IMR-90 (cell line): ENCODE data around the gene C1QL1. TPM values are rescaled to one million over a fixed set of nuclear protein-coding genes. Genes with fewer than 3 reads are reported as not detected.

ENCODE experiments used
- ATAC-seq: fragments of 200-7000 bp; cut with Tn5 transposase; 2 replicates; pipeline ENCODE4 v1.9.1; 2020; ENCODE audit warnings: low read depth, mild to moderate bottlenecking, moderate library complexity
- BruUV-seq: library from RNA; stranded (reverse); fragments of 400-500 nt; replicated peaks from 2 replicates; lab custom pipeline; 2021; lab: Mats Ljungman, UMichigan
- CTCF ChIA-PET: fragments of 300-600 bp; formaldehyde crosslinking; extraction: SDS; loops from one replicate; lab custom pipeline; 2021; ENCODE audit warnings: antibody characterized with exemption; lab: Yijun Ruan, JAX
- POLR2A ChIA-PET: fragments of 300-600 bp; sonication (Branson Sonifier 250); formaldehyde crosslinking; loops from one replicate; lab custom pipeline; 2022; ENCODE audit warnings: antibody characterized with exemption; ENCODE audit not compliant: unreplicated experiment; lab: Charles Lee
- DNase-seq: peaks from one replicate; pipeline ENCODE4 v3.0.0; 2013
- H2AFZ ChIP-seq: replicated peaks from 2 replicates; pipeline ENCODE3; 2013; ENCODE audit warnings: low read length, mild to moderate bottlenecking; ENCODE audit not compliant: poor library complexity
- H2AK5ac ChIP-seq: 2 replicates; pipeline ENCODE4 v1.6.1; 2013; ENCODE audit warnings: low read depth, low read length, inconsistent platforms
- H2AK9ac ChIP-seq: replicated peaks from 2 replicates; pipeline ENCODE3; 2013; ENCODE audit warnings: mild to moderate bottlenecking, low read depth, low read length, moderate library complexity; ENCODE audit not compliant: poor library complexity
- H2BK120ac ChIP-seq: 2 replicates; pipeline ENCODE4 v1.6.1; 2013; ENCODE audit warnings: low read depth, low read length, inconsistent platforms
- H2BK15ac ChIP-seq: 3 replicates; pipeline ENCODE4 v1.6.1; 2013; ENCODE audit warnings: low read depth, low read length, inconsistent platforms
- H2BK20ac ChIP-seq: 2 replicates; pipeline ENCODE4 v1.6.1; 2013; ENCODE audit warnings: low read depth, mild to moderate bottlenecking, inconsistent platforms, low read length, moderate library complexity
- H2BK5ac ChIP-seq: 2 replicates; pipeline ENCODE4 v1.6.1; 2013; ENCODE audit warnings: mild to moderate bottlenecking, low read depth, low read length, inconsistent platforms; ENCODE audit not compliant: poor library complexity, severe bottlenecking
- H3K14ac ChIP-seq: replicated peaks from 2 replicates; pipeline ENCODE4 v1.6.1; 2013; ENCODE audit warnings: low read depth, low read length, inconsistent platforms
- H3K18ac ChIP-seq: 2 replicates; pipeline ENCODE4 v1.6.1; 2013; ENCODE audit warnings: low read depth, low read length, control low read depth
- H3K23ac ChIP-seq: 2 replicates; pipeline ENCODE4 v1.6.1; 2013; ENCODE audit warnings: low read depth, low read length, inconsistent platforms
- H3K27ac ChIP-seq: 2 replicates; pipeline ENCODE4 v1.5.1; 2013; ENCODE audit warnings: mild to moderate bottlenecking, control low read depth, low read length; ENCODE audit not compliant: insufficient read depth
- H3K27me3 ChIP-seq: 2 replicates; pipeline ENCODE4 v1.6.1; 2013; ENCODE audit warnings: low read length; ENCODE audit not compliant: control insufficient read depth, insufficient read depth
- H3K36me3 ChIP-seq: 2 replicates; pipeline ENCODE4 v1.6.1; 2013; ENCODE audit warnings: low read length, mixed read lengths; ENCODE audit not compliant: control insufficient read depth, insufficient read depth
- H3K4ac ChIP-seq: 2 replicates; pipeline ENCODE4 v1.6.1; 2013; ENCODE audit warnings: low read depth, low read length, inconsistent platforms
- H3K4me1 ChIP-seq: 2 replicates; pipeline ENCODE4 v1.6.1; 2013; ENCODE audit warnings: low read length, mixed read lengths; ENCODE audit not compliant: control insufficient read depth, insufficient read depth
- H3K4me2 ChIP-seq: 2 replicates; pipeline ENCODE4 v1.6.1; 2013; ENCODE audit warnings: low read depth, mild to moderate bottlenecking, control low read depth, low read length, moderate library complexity
- H3K4me3 ChIP-seq: 2 replicates; pipeline ENCODE4 v1.5.1; 2013; ENCODE audit warnings: low read depth, mild to moderate bottlenecking, control low read depth, low read length, moderate library complexity; ENCODE audit not compliant: insufficient read depth
- H3K56ac ChIP-seq: 2 replicates; pipeline ENCODE4 v1.6.1; 2013; ENCODE audit warnings: low read length, inconsistent platforms; ENCODE audit not compliant: insufficient read depth; ENCODE audit errors: extremely low read depth
- H3K79me1 ChIP-seq, 2 experiments: 2 replicates each; pipeline ENCODE4 v1.6.1; 2013; ENCODE audit warnings: low read length in 2 of 2, inconsistent platforms in 1 of 2, low read depth in 1 of 2
- H3K9ac ChIP-seq: 2 replicates; pipeline ENCODE4 v1.6.1; 2013; ENCODE audit warnings: low read depth, low read length, control low read depth
- H3K9me1 ChIP-seq: 2 replicates; pipeline ENCODE4 v1.6.1; 2013; ENCODE audit warnings: low read length, inconsistent platforms; ENCODE audit not compliant: insufficient read depth
- H3K9me3 ChIP-seq: 2 replicates; pipeline ENCODE4 v1.6.1; 2013; ENCODE audit warnings: low read length; ENCODE audit not compliant: control insufficient read depth, insufficient read depth
- H4K20me1 ChIP-seq: 2 replicates; pipeline ENCODE4 v1.6.1; 2013; ENCODE audit warnings: low read length, inconsistent platforms; ENCODE audit not compliant: insufficient read depth
- H4K5ac ChIP-seq: 2 replicates; pipeline ENCODE4 v1.6.1; 2013; ENCODE audit warnings: mild to moderate bottlenecking, low read depth, low read length, control low read depth
- H4K8ac ChIP-seq, 2 experiments: 2 replicates each; pipeline ENCODE4 v1.6.1; 2013; ENCODE audit warnings: low read depth in 2 of 2, low read length in 2 of 2, control low read depth in 1 of 2, inconsistent platforms in 1 of 2
- H4K91ac ChIP-seq: 2 replicates; pipeline ENCODE4 v1.6.1; 2013; ENCODE audit warnings: low read depth, low read length, inconsistent platforms; ENCODE audit not compliant: insufficient read depth
- BHLHE40 ChIP-seq: fragments of 150-350 bp; IDR thresholded peaks from 2 replicates; pipeline ENCODE4 v1.6.1; 2016; ENCODE audit warnings: mild to moderate bottlenecking, low read depth, low read length
- CHD1 ChIP-seq: IDR thresholded peaks from 2 replicates; pipeline ENCODE4 v1.6.1; 2012; ENCODE audit warnings: low read depth, low read length, improper control_type of control experiment
- ELK1 ChIP-seq: fragments of 150-350 bp; IDR thresholded peaks from 2 replicates; pipeline ENCODE4 v1.6.1; 2016; ENCODE audit warnings: low read depth, mild to moderate bottlenecking, low read length, moderate library complexity, borderline replicate concordance
- FOS ChIP-seq: fragments of 150-350 bp; IDR thresholded peaks from 2 replicates; pipeline ENCODE4 v1.6.1; 2016; ENCODE audit warnings: low read depth, low read length
- MAFK ChIP-seq: IDR thresholded peaks from 2 replicates; pipeline ENCODE4 v1.6.1; 2012; ENCODE audit warnings: low read depth, low read length, improper control_type of control experiment
- MAZ ChIP-seq: IDR thresholded peaks from 2 replicates; pipeline ENCODE4 v1.6.1; 2012; ENCODE audit warnings: low read depth, mild to moderate bottlenecking, low read length, improper control_type of control experiment, moderate library complexity, borderline replicate concordance
- MXI1 ChIP-seq: IDR thresholded peaks from 2 replicates; pipeline ENCODE4 v1.6.1; 2012; ENCODE audit warnings: low read depth, mild to moderate bottlenecking, low read length, moderate library complexity, borderline replicate concordance
- POLR2A ChIP-seq: IDR thresholded peaks from 2 replicates; pipeline ENCODE4 v1.6.1; 2012; ENCODE audit warnings: mild to moderate bottlenecking, low read depth, low read length
- RAD21 ChIP-seq: IDR thresholded peaks from 2 replicates; pipeline ENCODE4 v1.6.1; 2012; ENCODE audit warnings: low read length, improper control_type of control experiment
- RCOR1 ChIP-seq: IDR thresholded peaks from 2 replicates; pipeline ENCODE4 v1.6.1; 2012; ENCODE audit warnings: mild to moderate bottlenecking, low read length, improper control_type of control experiment; ENCODE audit not compliant: insufficient replicate concordance
- SMC3 ChIP-seq: fragments of 150-350 bp; IDR thresholded peaks from 2 replicates; pipeline ENCODE4 v1.6.1; 2016; ENCODE audit warnings: low read depth, mild to moderate bottlenecking, antibody characterized with exemption, low read length, moderate library complexity
- WGBS, 2 experiments: methylation state at CpG; one replicate each; pipeline versions ENCODE4 v1.1.5 to v1.1.7; 2013; ENCODE audit warnings: missing lambda C conversion rate in 2 of 2; ENCODE audit not compliant: insufficient read length in 1 of 2; ENCODE audit errors: extremely low coverage in 2 of 2; 5-methylcytosine and 5-hydroxymethylcytosine counted together
- dilution Hi-C: fragments of 300-500 bp; cut with HindIII; formaldehyde crosslinking; loops from one replicate; pipeline ENCODE4 v1.14.3; 2018; ENCODE audit warnings: low sequenced_read_pairs; ENCODE audit not compliant: unreplicated experiment
- in situ Hi-C: fragments of 300-500 bp; cut with MboI; formaldehyde crosslinking; loops from 3 replicates; pipeline ENCODE4 v1.14.3; 2019; ENCODE audit warnings: low sequenced_read_pairs, inconsistent platforms, mixed read lengths
- intact Hi-C: fragments of 100-400 bp; cut with micrococcal nuclease; formaldehyde crosslinking; loops from 2 replicates; pipeline ENCODE4 v1.10.0; 2022
- polyA plus RNA-seq, 3 experiments: library from polyadenylated mRNA; depleted of rRNA; stranded (reverse); fragments of >200 nt; gene quantifications; 2 replicates each; pipeline ENCODE4 v1.2.3, GENCODE V29; 2012; ENCODE audit warnings: low replicate concordance in 1 of 3
- total RNA-seq: library from RNA; depleted of rRNA; stranded (reverse); fragments of >200 nt; gene quantifications from 2 replicates; pipeline ENCODE4 v1.2.3, GENCODE V29; 2012
- TF ChIP-seq, protein P1 (sequence below): conservative IDR thresholded peaks from 2 replicates; pipeline ENCODE4 v1.5.1; 2012; ENCODE audit warnings: mild to moderate bottlenecking, low read depth, low read length, improper control_type of control experiment

C1QL1 gene
- total and polyA plus RNA-seq, 2 of the 4 experiments (the other 2 are of a cell fraction): 0.18 to 0.84 TPM

DNA sequence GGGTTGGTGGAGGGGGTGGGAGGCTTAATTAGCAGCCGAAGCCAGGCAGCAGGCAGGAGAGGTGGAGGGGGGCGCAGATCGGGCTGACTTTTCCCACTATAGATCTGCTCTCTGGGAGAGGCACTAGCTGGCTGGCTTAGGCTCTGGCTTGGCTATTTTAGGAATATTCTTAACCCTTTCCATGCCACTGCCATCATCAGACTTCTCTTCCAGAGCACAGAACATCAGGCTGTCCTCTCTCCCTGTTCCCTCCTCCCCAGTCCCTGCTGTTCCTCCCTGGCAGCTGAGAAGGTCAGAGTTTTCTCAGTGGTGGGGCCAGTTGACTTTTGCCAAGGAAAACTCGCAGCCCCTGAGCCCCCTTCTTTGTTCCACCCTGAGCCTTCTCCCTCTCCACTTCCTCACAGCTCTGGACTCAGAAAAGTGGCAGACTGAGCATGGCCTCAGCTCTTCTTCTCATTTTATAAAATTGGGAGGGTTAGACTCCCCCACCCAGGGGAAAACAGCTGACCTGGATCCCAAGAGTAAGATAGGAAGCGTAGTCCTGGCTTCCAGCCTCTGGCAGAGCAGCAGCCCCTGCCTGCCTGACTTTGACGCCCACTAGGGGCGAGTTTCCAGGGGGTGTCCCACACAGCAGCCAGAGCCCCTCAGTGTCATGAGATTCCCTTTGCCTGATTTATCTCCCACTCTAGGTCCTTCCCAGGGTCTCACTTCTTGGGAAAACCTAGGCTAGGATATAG, 9.9 kb upstream of the C1QL1 start:
- no CpG with 5 or more reads among the region's 7 CpGs for WGBS, 2 experiments
- DNase-seq: no peak
- no peaks in the 10 kb centered on the region for H3K9me3 ChIP-seq
- H3K79me1 ChIP-seq: peaks cover 0 to 6% of the 10 kb centered on the region in 2 experiments; a peak in 1 of 4 replicates
- H2BK5ac ChIP-seq: no peak overlapping the region
- H3K4me3 ChIP-seq: no peak overlapping the region
- in situ Hi-C loops (no loop called here), dilution Hi-C loops (no loop called here), intact Hi-C loops (loop anchor here (2.0 kb wide), 1 partner anchor 41 kb away; no protein-coding TSS in a partner anchor)
- H3K4me1 ChIP-seq: peaks cover 39% of the 10 kb centered on the region
- 0 out of 2 replicates have a peak, but pooled peaks have one; percentile 2 for ATAC-seq
- ChIA-PET CTCF (no interaction called here), POLR2A (no interaction called here)
- TF ChIP-seq MXI1 (no peak), POLR2A (no peak), CHD1 (no peak), ELK1 (no peak), MAFK (no peak), SMC3 (no peak), BHLHE40 (no peak), MAZ (no peak), RCOR1 (no peak), FOS (no peak), RAD21 (no peak)
- TF ChIP-seq, protein P1, sequence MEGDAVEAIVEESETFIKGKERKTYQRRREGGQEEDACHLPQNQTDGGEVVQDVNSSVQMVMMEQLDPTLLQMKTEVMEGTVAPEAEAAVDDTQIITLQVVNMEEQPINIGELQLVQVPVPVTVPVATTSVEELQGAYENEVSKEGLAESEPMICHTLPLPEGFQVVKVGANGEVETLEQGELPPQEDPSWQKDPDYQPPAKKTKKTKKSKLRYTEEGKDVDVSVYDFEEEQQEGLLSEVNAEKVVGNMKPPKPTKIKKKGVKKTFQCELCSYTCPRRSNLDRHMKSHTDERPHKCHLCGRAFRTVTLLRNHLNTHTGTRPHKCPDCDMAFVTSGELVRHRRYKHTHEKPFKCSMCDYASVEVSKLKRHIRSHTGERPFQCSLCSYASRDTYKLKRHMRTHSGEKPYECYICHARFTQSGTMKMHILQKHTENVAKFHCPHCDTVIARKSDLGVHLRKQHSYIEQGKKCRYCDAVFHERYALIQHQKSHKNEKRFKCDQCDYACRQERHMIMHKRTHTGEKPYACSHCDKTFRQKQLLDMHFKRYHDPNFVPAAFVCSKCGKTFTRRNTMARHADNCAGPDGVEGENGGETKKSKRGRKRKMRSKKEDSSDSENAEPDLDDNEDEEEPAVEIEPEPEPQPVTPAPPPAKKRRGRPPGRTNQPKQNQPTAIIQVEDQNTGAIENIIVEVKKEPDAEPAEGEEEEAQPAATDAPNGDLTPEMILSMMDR: no peak
- H3K56ac ChIP-seq: no peak overlapping the region
- H4K8ac ChIP-seq: peak overlapping the region in 1 of 2 experiments; percentile 11; a peak in 1 of 4 replicates
- H2AFZ ChIP-seq: no peak overlapping the region
- peak overlapping the region; percentile 56 for H2BK120ac ChIP-seq
- peak overlapping the region; percentile 40; the same call in 1 of the 2 replicates for H4K5ac ChIP-seq
- no peak overlapping the region; the same call in 1 of the 2 replicates for H3K23ac ChIP-seq
- peaks cover 5% of the 10 kb centered on the region; the same call in 1 of the 2 replicates for H4K20me1 ChIP-seq
- H3K14ac ChIP-seq: 0 out of 2 replicates have a peak overlapping the region, but pooled peaks have one; percentile 38
- H3K4ac ChIP-seq: peak overlapping the region; percentile 24
- H4K91ac ChIP-seq: 0 out of 2 replicates have a peak overlapping the region, but pooled peaks have one; percentile 10
- H3K27me3 ChIP-seq: peaks cover 4% of the 10 kb centered on the region; the same call in 1 of the 2 replicates
- peak overlapping the region; percentile 50; the same call in 1 of the 2 replicates for H3K18ac ChIP-seq
- H3K9me1 ChIP-seq: peaks cover 23% of the 10 kb centered on the region
- BruUV-seq: no TSS peak
- H3K9ac ChIP-seq: no peak overlapping the region
- H2AK9ac ChIP-seq: peak overlapping the region; percentile 20
- peak overlapping the region; percentile 9; the same call in 2 of the 3 replicates for H2BK15ac ChIP-seq
- peak overlapping the region; percentile 86 for H2AK5ac ChIP-seq
- no peak overlapping the region for H3K27ac ChIP-seq
- H2BK20ac ChIP-seq: peak overlapping the region; percentile 60; the same call in 1 of the 2 replicates
- no peak overlapping the region for H3K4me2 ChIP-seq
- H3K36me3 ChIP-seq: no peaks in the 10 kb centered on the region
